Endodermal cell (in vitro differentiated cells): ENCODE data around the gene GPAT2. TPM values are rescaled to one million over a fixed set of nuclear protein-coding genes. Genes with fewer than 3 reads are reported as not detected.
"Not testable (repeated sequence)": the region's sequence is repeated elsewhere in the genome, so short reads cannot be mapped to it uniquely, and the experiment has no call there.

Source experiments
- DNase-seq: peaks from one replicate; pipeline ENCODE4 v3.0.0-alpha.2; 2017
- H3K27ac ChIP-seq: 2 replicates; pipeline ENCODE4 v1.5.1; 2013; ENCODE audit warnings: mild to moderate bottlenecking, low read depth, low read length, moderate library complexity
- H3K27me3 ChIP-seq: 2 replicates; pipeline ENCODE4 v1.6.1; 2013; ENCODE audit warnings: mild to moderate bottlenecking, low read length, moderate library complexity; ENCODE audit not compliant: insufficient read depth, control insufficient read depth, poor library complexity, severe bottlenecking
- H3K36me3 ChIP-seq: 2 replicates; pipeline ENCODE4 v1.7.0; 2013; ENCODE audit warnings: mild to moderate bottlenecking, low read length, moderate library complexity; ENCODE audit not compliant: control insufficient read depth, insufficient read depth
- H3K4me1 ChIP-seq: one replicate; pipeline ENCODE4 v1.7.0; 2013; ENCODE audit warnings: low read length; ENCODE audit not compliant: control insufficient read depth, insufficient read depth
- H3K4me3 ChIP-seq: 2 replicates; pipeline ENCODE4 v1.5.1; 2013; ENCODE audit warnings: mild to moderate bottlenecking, low read length, moderate library complexity
- H3K9ac ChIP-seq: 2 replicates; pipeline ENCODE4 v1.6.1; 2013; ENCODE audit warnings: mild to moderate bottlenecking, low read length, moderate library complexity; ENCODE audit not compliant: poor library complexity, severe bottlenecking; ENCODE audit errors: extremely low read depth
- H3K9me3 ChIP-seq: 2 replicates; pipeline ENCODE4 v1.6.1; 2013; ENCODE audit warnings: mild to moderate bottlenecking, low read length, moderate library complexity; ENCODE audit not compliant: control insufficient read depth
- H3K27ac Mint-ChIP-seq: 2 replicates; pipeline ENCODE4 v1.8.0; 2020; ENCODE audit warnings: mixed read lengths
- H3K27me3 Mint-ChIP-seq: 2 replicates; pipeline ENCODE4 v1.8.0; 2021; ENCODE audit warnings: mild to moderate bottlenecking, mixed read lengths; ENCODE audit not compliant: insufficient read depth
- H3K36me3 Mint-ChIP-seq: 2 replicates; pipeline ENCODE4 v1.8.0; 2020; ENCODE audit warnings: low read depth, mixed read lengths
- H3K4me1 Mint-ChIP-seq: 2 replicates; pipeline ENCODE4 v1.8.0; 2020; ENCODE audit warnings: mixed read lengths
- H3K4me3 Mint-ChIP-seq: 2 replicates; pipeline ENCODE4 v1.8.0; 2020; ENCODE audit warnings: mild to moderate bottlenecking, moderate library complexity, mixed read lengths
- H3K9me3 Mint-ChIP-seq: 2 replicates; pipeline ENCODE4 v1.8.0; 2020; ENCODE audit warnings: mild to moderate bottlenecking, mixed read lengths
- CTCF ChIP-seq: fragments of 200-600 bp; sonication (generic); conservative IDR thresholded peaks from 2 replicates; pipeline ENCODE4 v1.5.0; 2021; ENCODE audit warnings: antibody characterized with exemption, mild to moderate bottlenecking
- WGBS, 2 experiments: methylation state at CpG; one replicate each; pipeline versions ENCODE4 v1.1.5 to v1.1.7; 2013; ENCODE audit warnings: missing lambda C conversion rate in 2 of 2, mixed read lengths in 1 of 2; ENCODE audit not compliant: insufficient coverage in 1 of 2, insufficient read length in 1 of 2; 5-methylcytosine and 5-hydroxymethylcytosine counted together
- total RNA-seq, 2 donors: library from RNA; stranded (reverse); fragmentation: NEBNext Ultra II Directional in 1 of 2; extraction: Animal tissue kit (Norgen Biotek cat#: 25700) in 1 of 2; gene quantifications; 2 replicates in 1 of 2; 3 replicates in 1 of 2; pipeline ENCODE4 v1.2.1, GENCODE V29; 2021

GPAT2 gene
- total RNA-seq, 2 donors from 2014 or later = 0.33 TPM; not detected in 1

GRCh38 chr2:96012792-96013264, 21.9 kb downstream of the GPAT2 start:
- 71 to 75% methylated on average over 1 of the region's 1 CpG for WGBS, 2 experiments
- H3K36me3 Mint-ChIP-seq, H3K4me1 ChIP-seq, H3K36me3 ChIP-seq, H3K27ac ChIP-seq, H3K9ac ChIP-seq, H3K4me3 Mint-ChIP-seq, H3K4me3 ChIP-seq, H3K9me3 Mint-ChIP-seq, H3K27me3 Mint-ChIP-seq, H3K27ac Mint-ChIP-seq, H3K27me3 ChIP-seq, H3K9me3 ChIP-seq: not testable (repeated sequence)
- peak; percentile 52 for DNase-seq
- peaks cover 19% of the 10 kb centered on the region for H3K4me1 Mint-ChIP-seq
- peak; percentile 30 for TF ChIP-seq CTCF

GRCh38 chr2:96012086-96012791, 22.5 kb downstream of the GPAT2 start:
- H3K27ac Mint-ChIP-seq, H3K36me3 ChIP-seq, H3K36me3 Mint-ChIP-seq, DNase-seq, H3K9me3 ChIP-seq, H3K9ac ChIP-seq, H3K27me3 ChIP-seq, H3K27me3 Mint-ChIP-seq, H3K4me3 Mint-ChIP-seq, H3K9me3 Mint-ChIP-seq, H3K4me3 ChIP-seq, H3K27ac ChIP-seq, H3K4me1 ChIP-seq: not testable (repeated sequence)
- H3K4me1 Mint-ChIP-seq = peaks cover 19% of the 10 kb centered on the region
- WGBS, 2 experiments = 91 to 95% methylated on average over 8 of the region's 8 CpGs

- not testable (repeated sequence) for H3K27ac Mint-ChIP-seq, H3K9me3 ChIP-seq, H3K27ac ChIP-seq, H3K36me3 Mint-ChIP-seq, H3K9ac ChIP-seq, H3K27me3 ChIP-seq, H3K36me3 ChIP-seq, H3K9me3 Mint-ChIP-seq, H3K4me1 ChIP-seq
- peak; percentile 75 for DNase-seq
- TF ChIP-seq CTCF = peak; percentile 62
- peaks cover 14% of the 10 kb centered on the region for H3K27me3 Mint-ChIP-seq
- 39% methylated on average over 4 of the region's 4 CpGs; no CpG with 5 or more reads in 1 of the 2 experiments for WGBS, 2 experiments
- peak overlapping the region; percentile 49 for H3K4me3 Mint-ChIP-seq
- peaks cover 19% of the 10 kb centered on the region for H3K4me1 Mint-ChIP-seq
- peak overlapping the region; percentile 65 for H3K4me3 ChIP-seq
Measured at GRCh38 chr2:96011129-96011455, 23.6 kb downstream of the GPAT2 start.

- not testable (repeated sequence) for H3K27me3 ChIP-seq, H3K36me3 Mint-ChIP-seq, H3K9me3 Mint-ChIP-seq, H3K27ac ChIP-seq, H3K9me3 ChIP-seq, H3K4me1 ChIP-seq, H3K36me3 ChIP-seq
- H3K27me3 Mint-ChIP-seq = peaks cover 20% of the 10 kb centered on the region
- 0 to 1% methylated on average over 12 to 26 of the region's 65 CpGs for WGBS, 2 experiments
- H3K4me3 ChIP-seq = peak overlapping the region; percentile 73
- peak; percentile 97 for DNase-seq
- peak overlapping the region; percentile 97 for H3K27ac Mint-ChIP-seq
- peak overlapping the region; percentile 69 for H3K4me3 Mint-ChIP-seq
- peak overlapping the region; percentile 38 for H3K9ac ChIP-seq
- peaks cover 19% of the 10 kb centered on the region for H3K4me1 Mint-ChIP-seq
Measured at GRCh38 chr2:96010320-96011128, 24.2 kb downstream of the GPAT2 start.
